ENCODE data around the gene CDKAL1. TPM values are rescaled to one million over a fixed set of nuclear protein-coding genes. Genes with fewer than 3 reads are reported as not detected.
"Not testable (repeated sequence)": the region's sequence is repeated elsewhere in the genome, so short reads cannot be mapped to it uniquely, and the experiment has no call there.

CDKAL1 gene
- total RNA-seq, 1 donor from 2014 or later = 46.5 TPM

DNA sequence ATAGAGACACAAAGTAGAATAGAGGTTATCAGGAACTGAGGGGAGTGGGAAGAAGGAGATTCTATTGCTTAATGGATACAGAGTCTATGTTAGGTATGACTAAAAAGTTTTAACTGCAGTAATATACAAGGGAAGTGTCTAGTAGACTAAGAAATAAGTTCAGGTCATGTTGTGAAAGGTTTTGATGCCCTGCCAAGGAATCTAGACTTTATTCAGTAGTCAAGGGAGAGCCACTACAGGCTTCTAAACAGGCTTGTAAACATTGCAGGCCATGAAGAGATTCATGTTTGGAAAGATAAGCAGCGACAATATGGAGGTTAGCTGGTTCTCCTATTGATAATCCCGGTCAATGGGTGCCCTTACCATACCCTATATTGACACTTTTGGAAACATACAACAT lies 706.5 kb downstream of the CDKAL1 start:
- DNase-seq (ENCODE audit: low spot score in 2 of 2) (no peak), FAIRE-seq (no peak)

DNA sequence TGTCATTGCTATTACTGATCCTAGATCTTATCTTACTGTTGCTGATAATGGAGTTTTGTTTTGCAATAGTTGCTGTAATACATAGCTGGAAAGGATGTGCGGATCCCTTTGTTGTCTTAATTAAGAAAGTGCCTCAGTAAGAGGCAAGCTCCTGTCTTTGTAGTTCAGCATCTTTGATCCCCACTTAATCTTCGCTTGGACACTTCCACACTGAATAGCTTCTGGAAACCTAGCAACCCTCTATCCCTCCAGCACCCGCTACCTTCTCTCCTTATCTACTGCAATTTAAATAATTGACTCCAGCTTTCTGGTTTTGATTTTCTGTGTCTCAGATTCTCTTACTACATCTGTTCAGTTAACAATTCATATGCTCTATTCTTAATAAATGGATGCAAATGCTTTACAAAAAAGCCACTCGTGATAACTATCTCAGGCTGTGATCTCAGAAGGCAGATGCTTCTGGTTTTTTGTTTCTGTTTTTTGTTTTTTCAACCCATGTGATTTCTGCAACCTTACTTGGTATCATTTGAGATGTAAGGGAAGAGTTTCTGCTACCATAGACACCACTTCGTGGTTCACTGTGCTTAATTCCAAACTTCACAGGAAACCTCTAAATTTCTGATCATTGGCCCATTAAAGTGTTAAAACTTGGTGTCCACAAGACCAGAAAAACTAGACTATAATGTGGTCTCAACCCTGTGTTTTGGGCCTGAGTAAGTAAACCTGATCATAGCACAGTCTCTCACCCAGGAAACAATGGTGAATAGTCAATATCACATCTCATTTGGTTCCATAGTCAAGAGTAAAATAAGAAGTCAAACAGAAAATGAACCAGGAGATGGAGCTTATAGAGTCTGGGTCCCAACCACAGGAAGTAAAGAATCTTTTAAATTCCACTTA lies 707.2 kb downstream of the CDKAL1 start:
- no peak for DNase-seq (ENCODE audit: low spot score in 2 of 2)
- FAIRE-seq = no peak

DNA sequence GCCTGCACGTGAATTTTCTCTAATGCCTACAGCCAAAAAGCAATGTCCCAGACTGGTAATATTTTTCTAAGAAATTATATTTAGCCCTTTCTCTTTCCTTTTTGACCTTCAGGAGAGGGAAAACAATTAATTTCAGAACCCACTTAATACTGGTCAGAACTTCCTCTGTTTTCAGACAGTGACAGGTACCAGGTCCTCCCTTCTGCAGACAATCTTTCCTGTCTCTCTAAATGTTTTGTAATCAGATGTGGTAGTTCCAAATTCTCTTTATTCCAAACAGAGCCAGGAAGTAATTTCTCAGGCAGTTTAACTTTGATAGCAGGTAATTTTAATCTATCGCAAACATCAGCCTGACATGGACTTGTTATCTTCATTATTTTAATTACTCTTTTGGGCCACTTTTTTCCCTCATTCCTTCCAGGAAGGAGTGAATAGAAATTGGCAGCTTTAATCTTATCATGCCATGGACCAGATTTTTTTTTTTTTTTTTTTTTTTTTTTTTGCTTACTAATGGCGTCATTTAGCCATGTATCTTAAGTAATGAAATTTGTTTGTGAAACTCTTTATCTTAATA lies 710.7 kb downstream of the CDKAL1 start:
- DNase-seq (ENCODE audit: low spot score in 2 of 2) = no peak
- no peak for FAIRE-seq

DNA sequence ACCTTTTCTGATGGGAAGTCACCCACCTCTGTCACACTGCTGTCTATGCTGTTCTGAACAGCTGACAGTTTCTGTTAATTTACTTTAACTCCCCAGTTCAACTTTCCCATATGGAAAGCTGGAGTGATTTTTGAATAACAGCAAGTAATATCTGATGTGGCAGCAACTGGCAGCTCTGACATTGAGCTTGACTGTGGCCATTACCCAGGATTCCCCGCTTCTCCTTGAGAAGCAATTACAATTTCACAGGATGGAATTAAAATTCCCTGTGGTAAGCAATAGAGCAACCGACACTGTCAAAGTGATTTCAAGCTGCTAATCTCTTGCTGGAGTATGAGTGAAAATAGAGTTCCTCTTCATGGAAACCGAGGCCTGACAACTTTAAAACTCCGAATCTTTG lies 711.2 kb downstream of the CDKAL1 start:
- DNase-seq (ENCODE audit: low spot score in 2 of 2) = no peak
- no peak for FAIRE-seq

DNA sequence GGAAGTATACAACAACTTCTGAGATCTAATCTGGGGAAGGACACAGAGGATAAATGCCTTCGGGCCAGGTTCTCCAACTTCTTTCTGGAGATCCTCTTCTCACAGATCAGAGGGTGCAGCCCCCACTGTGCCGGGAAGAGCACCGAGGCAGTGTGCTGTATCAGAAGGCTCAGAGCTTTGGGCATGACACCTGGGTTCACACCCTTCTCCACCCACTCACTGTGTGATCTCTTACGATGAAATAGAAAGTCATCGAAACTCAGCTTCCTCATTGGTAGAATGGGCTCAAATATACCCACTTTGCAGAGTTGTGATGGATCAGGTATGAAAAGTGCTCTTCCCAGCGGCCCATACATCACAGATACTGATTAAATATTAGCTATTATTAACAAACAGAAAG lies 711.8 kb downstream of the CDKAL1 start:
- no peak for DNase-seq (ENCODE audit: low spot score in 2 of 2)
- no peak for FAIRE-seq

DNA sequence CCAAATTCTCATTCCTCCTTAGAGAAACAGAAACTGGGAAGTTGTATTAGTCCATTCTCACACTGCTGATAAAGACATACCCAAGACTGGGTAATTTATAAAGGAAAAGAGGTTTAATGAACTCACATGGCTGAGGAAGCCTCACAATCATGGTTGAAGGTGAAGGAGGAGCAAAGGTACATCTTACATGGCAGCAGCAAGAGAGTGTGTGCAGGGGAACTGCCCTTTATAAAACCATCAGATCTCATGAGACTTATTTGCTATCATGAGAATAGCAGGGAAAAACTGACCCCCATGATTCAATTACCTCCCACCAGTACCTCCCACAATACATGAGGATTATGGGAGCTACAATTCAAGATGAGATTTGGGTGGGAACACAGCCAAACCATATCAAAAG lies 720.2 kb downstream of the CDKAL1 start:
- FAIRE-seq; DNase-seq (ENCODE audit: low spot score in 2 of 2): not testable (repeated sequence)

DNA sequence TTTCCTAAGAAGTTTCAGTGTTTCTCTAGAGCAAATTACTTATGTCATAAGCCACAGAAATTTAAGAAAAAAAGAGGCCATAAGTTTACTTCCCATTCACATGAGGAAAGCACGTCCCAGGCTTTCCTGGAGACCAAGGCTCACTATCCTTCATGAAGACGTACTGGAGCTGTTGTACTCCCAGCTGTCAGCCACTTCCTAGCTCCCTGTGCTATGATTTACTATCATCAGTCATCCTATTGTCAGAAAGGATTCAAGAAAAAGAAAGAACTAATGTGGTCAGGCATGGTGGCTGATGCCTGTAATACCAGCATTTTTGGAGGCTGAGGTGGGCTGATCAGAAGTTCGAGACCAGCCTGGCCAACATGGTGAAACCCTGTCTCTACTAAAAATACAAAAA lies 721.9 kb downstream of the CDKAL1 start:
- FAIRE-seq (no peak), DNase-seq (ENCODE audit: low spot score in 2 of 2) (no peak)

DNA sequence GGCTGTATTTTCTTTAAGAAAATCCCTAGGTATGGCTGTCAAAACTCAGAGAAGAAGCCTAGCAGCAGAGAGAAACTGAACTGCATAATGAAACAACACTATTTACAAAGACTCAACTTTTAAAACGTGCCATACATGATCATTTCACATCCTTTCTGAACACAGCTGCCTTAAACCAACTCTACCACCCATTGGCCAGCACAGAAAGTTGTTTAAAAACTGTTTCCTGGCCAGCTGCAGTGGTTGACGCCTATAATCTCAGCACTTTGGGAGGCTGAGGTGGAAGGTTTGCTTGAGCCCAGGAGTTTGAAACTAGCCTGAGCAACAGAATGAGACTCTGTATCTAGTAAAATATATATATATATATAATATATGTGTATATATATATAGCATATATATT lies 722.9 kb downstream of the CDKAL1 start:
- DNase-seq (ENCODE audit: low spot score in 2 of 2) = no peak
- FAIRE-seq = no peak

DNA sequence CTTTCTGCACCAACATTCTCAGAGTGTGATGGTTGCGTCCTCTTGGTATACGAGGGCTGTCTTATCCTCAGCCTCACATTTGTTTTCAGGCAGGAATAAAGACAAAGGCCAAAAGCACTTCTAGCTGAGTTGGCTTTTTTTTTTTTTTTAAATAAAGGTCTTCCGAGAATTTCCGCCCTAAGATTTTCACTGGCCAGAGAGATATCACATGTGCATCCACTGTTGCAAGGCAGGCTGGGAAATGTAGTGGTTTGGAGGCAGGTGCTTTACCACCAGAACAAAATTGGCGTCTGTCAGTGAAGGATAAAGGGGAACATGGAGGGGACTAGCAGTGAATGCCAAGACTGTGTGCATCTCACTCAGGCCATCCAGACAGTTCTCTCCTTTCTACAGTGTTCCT lies 724.4 kb downstream of the CDKAL1 start:
- no peak for DNase-seq (ENCODE audit: low spot score in 2 of 2)
- FAIRE-seq = no peak

DNA sequence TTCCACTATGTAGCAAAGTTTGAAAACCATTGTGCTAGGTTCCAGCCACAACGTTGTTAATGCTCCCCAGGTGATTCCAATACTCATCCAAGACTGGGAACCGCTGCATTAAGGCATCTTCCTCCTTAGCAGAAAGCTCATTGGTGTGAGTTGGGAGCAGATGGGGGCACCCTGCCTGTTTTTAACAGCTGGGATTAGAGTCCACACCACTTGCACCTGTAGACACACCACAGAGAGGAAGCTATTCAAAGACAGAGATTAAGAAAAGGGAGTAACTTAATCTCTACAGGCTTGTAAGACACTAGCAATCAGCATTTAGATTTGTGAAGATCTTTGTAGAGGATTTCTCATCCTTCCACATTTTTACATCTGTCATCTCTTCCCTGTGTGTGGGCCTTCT lies 725.4 kb downstream of the CDKAL1 start:
- FAIRE-seq = no peak
- DNase-seq (ENCODE audit: low spot score in 2 of 2) = no peak

DNA sequence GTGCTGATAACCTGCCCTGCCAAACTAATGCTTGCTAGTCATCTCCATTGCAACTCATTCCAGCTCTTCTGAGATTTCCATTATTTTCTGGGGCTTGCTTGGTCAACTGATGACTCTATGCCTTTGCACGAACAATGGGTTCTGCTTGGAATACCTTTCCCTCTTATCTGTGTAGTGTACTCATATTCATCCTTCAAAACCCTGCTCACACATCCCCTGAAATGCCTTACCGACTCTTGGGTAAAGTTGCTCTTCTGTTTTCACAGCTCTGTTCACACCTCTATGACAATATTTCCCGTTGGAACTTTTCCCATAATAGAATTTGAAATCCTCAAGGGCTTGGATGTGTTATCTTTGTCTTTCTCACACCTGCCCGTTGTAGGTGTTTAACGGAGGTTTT lies 728.2 kb downstream of the CDKAL1 start:
- no peak for DNase-seq (ENCODE audit: low spot score in 2 of 2)
- FAIRE-seq = no peak

DNA sequence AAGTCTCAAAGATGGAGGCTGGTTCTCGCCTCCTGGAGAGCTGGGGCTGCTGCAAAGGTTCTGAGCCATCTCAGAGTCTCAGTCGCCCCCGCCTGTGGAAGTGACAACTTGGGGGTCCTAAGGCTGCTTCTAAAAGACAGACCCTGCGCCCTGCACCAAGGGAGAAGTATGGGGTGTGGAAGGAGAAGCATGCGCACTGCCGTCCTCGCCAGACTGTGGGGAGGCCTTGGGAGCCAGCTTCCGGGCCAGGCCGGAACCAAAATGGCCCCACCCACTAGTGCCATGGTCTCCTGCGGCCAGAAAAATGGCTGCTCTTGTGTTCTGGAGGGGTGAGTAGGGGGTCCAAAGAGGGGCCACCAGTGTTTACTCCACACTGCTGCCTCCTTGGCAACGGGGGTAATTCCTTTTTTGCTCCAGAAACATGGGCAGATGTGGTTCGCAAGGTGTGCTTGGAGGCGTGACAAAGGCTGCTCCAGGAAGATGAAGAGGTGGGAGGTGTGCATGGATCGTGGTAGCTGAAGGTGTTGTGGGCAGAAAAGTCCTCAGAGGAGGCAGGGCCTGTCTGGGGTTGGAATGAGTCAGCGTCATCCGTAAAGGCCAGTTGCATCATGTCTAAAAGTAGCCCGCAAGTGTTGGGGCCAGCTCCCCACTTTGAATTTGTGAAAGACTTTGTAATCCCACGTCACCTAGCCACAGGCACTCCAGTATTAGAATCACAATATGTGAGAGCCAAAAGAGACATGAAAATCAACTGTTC lies 729.5 kb downstream of the CDKAL1 start:
- FAIRE-seq (no peak), DNase-seq (ENCODE audit: low spot score in 2 of 2) (no peak)

DNA sequence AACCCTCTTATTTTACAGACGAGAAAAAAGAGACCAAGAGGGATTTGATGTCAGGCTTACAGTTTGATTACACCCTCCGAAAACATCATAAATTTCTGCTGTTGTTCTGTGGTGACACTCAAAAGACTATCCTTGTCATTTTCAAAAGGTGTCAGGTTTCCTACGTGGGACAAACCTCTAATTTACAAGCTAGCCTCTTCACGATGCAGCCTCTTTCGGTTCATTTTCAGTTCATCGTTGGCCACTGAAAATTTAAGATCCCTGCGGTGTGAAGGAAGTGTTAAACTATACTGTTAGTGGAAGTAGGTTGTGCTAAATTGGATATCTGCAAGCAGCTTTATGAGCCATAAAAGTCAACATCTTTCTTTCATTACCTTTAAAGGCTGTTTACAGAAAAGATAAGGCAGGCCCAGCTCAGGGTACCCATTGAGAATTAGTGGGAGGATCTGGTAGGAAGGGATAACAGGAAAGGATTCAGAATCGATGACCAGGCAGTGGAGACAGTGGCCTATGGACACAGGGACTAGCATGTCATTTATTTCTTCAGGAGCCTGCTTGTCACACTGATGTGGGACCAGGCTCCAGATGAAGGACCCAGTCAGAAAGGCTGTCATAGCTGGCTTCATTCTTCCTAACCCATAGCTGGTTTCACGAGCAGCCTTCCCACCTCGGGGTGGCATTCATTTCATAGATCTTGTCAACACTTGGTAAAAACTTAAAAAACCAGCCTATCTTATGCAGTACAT lies 730.2 kb downstream of the CDKAL1 start:
- DNase-seq (ENCODE audit: low spot score in 2 of 2) (no peak), FAIRE-seq (no peak)

DNA sequence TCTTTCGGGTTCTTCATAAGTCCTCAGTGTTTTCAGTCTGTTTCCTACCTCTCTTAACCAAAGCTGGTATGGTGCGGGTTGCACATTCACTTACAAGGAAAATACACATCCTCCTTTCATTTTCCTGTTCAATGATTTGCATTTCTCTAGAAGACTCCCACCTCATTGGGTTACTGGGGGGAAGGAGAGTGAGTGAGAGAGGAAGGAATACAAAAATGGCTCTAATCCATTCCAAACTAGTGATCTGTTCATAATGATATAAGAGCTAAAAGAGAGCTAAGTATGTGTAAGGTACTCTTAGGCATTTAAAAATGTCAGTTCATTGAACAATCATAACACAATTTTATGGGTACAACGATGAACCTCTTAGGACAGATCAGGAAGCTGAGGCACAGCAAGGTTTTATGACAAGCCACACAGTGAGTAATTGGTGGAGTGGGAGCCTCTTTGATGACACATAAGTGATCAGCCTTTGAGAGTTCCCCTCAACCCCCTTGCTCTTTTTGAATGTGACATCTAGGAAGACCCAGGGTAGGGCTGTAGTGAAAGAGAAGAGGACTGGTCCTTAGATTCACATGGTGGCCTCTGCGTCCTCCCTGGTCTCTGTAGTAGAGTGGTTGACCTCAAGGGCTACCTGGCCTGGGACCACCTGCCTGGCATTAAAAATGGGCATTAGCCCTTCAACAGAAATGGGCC lies 730.9 kb downstream of the CDKAL1 start:
- FAIRE-seq (no peak), DNase-seq (ENCODE audit: low spot score in 2 of 2) (no peak)

DNA sequence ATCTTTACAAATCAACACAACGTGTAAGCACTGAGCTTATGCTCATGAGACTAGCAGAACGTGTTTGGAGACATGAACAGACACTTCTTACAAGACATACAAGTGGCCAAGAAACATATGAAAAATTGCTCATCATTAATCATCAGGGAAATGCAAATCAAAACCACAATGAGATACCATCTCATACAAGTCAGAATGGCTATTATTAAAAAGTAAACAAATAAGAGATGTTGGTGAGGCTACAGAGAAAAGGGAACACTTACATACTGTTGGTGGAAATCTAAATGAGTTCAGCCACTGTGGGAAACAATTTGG lies 731.4 kb downstream of the CDKAL1 start:
- DNase-seq (ENCODE audit: low spot score in 2 of 2) (no peak), FAIRE-seq (no peak)

DNA sequence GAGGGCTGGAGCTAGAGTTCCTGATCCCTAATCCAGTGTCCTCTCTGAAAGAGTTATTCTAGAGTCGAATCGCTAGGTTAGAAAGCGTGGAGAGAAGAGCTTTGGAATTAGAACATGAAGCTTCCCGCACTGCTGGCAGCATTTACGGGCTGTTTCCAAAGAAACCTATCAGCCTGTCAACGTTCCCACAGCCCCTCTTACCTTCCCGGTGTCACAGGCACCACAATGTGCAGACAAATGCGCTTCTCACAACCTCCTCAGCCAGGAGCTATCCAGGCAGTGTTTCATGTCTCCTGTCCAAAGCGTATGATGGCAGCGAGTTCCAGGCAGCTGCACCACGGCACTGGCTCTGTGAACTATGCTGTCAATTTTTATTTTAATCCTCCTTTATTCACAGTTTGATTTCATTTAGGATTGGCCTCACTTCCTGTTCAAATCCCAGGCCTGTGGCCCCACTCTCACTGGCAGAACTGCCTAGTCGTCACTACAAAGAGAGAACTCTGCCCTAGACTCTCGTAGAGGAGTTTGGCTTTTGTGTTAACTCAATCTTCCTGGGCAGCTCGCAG lies 736.5 kb downstream of the CDKAL1 start:
- no peak for DNase-seq (ENCODE audit: low spot score in 2 of 2)
- no peak for FAIRE-seq

DNA sequence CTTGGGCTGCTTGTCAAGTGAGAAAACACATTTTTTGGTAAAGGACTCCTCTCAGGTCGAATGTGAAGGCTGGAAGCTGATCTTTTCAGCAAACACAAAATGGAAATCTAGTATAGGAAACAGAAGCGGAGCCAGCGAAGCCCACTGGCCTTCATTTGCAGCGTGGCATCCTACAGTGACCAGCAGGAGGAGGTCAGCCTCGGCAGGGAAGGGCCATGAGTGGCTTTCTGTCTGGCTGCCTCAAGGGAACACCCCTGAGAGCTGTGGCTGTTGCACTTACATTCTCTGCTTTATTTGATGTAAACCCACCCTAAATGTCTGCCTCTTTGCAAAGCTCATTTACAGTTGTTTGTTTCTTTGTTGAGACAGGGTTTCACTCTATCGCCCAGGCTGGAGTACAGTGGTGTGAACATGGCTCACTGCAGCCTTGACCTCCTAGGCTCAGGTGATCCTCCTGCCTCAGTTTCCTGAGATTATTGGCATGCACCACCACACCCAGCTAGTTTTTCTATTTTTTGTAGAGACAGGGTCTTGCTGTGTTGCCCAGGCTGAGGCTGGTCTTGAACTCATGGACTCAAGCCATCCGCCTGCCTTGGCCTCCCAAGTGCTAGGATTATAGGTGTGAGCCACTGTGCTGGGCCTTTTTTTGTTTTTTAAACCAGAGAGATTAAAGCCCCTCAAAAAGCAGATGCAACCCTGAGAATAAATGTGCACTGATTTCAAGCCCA lies 737.3 kb downstream of the CDKAL1 start:
- DNase-seq (ENCODE audit: low spot score in 2 of 2) (no peak), FAIRE-seq (no peak)

DNA sequence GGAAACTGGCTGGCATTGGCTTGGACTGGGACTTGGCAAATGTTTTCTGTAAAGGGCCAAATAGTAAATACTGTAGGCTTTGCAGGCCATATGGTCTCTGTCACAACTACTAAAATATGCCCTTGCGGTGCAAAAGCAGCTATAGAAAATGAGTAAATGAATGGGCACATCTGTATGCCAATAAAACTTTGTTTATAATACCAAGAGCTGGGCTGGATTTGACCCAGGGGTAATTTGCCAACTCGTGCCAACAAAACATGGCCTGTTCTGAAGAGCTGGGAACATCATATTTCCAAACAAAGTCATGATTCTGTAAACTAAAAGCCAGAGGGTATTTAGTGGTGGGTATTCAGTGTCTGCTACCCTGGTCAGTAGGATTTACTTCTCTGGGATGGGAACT lies 739.2 kb downstream of the CDKAL1 start:
- DNase-seq (ENCODE audit: low spot score in 2 of 2) = no peak
- FAIRE-seq = no peak

DNA sequence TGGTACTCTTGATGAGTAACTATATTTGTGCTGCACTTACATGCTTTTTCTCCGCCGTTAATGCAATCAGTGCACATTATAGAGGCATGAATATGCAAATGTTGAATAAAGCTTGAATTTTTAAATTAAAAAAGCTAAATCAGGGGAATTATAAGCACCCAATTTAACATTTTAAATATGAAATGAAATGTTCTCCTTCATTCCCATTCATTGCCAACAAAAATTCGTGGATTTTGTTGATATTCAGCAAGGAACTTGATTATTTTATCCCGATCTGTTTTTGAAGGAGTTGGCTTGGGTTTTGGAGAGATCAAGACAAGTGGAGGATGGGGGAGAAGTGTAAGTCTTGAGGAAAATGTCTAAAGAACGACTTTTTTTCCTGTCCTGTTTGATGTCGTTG lies 740.6 kb downstream of the CDKAL1 start:
- no peak for FAIRE-seq

More for the DNA sequence above, 740.6 kb downstream of the CDKAL1 start:
- no peak for DNase-seq (ENCODE audit: low spot score in 2 of 2)
